ENCODE data around the gene TECRL.

DNA sequence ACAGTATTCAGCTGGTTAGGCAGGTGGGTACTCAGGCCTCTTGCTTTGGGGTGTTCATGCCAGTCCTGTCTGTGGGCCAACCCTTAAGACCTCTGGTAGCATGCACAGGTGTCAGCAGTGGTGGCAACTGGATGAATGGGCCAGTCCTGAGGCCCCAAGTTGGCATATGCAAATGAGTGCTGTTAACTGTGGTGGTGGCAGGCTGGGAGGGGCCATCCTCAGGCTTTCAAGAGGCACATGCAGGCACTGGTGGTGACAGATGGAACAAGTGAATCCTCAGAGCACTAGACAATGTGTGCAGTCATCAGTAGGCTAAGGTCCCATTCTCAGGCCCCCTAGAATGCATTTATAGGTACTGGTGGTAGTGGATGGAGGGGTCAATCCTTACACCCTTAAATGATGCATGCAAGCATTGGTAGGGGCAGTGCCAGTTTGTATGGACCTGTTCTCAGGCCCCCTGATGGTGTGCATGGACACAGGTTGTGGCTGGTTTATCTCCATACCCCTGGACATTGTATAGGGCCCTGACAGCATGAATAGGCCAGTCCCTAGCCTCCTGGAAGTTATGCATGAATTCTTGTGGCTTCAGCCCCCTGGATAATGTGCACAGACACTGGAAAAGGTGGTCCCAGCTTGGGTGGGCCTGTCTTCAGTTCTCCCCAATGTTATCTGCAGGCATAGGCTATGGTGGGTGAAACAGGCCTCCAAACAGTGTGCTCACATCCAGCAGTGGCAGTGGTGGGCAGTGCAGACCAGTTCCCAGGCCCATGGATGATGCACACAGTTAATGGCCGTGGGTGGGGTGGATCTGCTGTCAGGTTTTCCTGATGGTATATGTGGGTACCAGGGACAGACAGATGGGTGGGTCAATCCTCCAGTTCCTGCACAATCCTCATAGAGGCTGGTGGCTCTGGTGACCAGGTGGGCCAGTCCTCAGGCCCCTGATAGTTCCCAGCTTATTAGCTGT, 24.7 kb downstream of the TECRL start:
- TF ChIP-seq POLR2A (IDR thresholded peaks at IDR 0.05): no peak
- TF ChIP-seq, protein P1, sequence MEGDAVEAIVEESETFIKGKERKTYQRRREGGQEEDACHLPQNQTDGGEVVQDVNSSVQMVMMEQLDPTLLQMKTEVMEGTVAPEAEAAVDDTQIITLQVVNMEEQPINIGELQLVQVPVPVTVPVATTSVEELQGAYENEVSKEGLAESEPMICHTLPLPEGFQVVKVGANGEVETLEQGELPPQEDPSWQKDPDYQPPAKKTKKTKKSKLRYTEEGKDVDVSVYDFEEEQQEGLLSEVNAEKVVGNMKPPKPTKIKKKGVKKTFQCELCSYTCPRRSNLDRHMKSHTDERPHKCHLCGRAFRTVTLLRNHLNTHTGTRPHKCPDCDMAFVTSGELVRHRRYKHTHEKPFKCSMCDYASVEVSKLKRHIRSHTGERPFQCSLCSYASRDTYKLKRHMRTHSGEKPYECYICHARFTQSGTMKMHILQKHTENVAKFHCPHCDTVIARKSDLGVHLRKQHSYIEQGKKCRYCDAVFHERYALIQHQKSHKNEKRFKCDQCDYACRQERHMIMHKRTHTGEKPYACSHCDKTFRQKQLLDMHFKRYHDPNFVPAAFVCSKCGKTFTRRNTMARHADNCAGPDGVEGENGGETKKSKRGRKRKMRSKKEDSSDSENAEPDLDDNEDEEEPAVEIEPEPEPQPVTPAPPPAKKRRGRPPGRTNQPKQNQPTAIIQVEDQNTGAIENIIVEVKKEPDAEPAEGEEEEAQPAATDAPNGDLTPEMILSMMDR (IDR thresholded peaks at IDR 0.05 in 4 of 5, conservative IDR thresholded peaks at IDR 0.05 in 1 of 5): no peak

Measured in gastrocnemius medialis (tissue), 4 donors.